GM12891 (cell line): ENCODE measurements around the gene ABHD2.

Experiments
- DNase-seq: peaks from one replicate; pipeline ENCODE4 v3.0.0; 2011; ENCODE audit warnings: low spot score; ENCODE audit not compliant: insufficient read length
- FAIRE-seq: peaks from 2 replicates; lab custom pipeline; 2011; peaks lifted over from hg19 to GRCh38; lab: Jason Lieb, UNC
- PAX5 ChIP-seq: IDR thresholded peaks from 2 replicates; pipeline ENCODE4 v1.6.1; 2011; ENCODE audit warnings: low read length, moderate library complexity, mild to moderate bottlenecking; ENCODE audit not compliant: insufficient read depth, severe bottlenecking
- POLR2A ChIP-seq: IDR thresholded peaks from 2 replicates; pipeline ENCODE4 v1.6.1; 2011; ENCODE audit warnings: low read depth, low read length, control low read depth
- POLR2AphosphoS5 ChIP-seq: IDR thresholded peaks from 2 replicates; pipeline ENCODE4 v1.6.1; 2011; ENCODE audit warnings: low read depth, low read length, control low read depth
- POU2F2 ChIP-seq: IDR thresholded peaks from 2 replicates; pipeline ENCODE4 v1.6.1; 2011; ENCODE audit warnings: low read depth, mild to moderate bottlenecking, control low read depth, low read length, moderate library complexity
- SPI1 ChIP-seq: IDR thresholded peaks from 2 replicates; pipeline ENCODE4 v1.6.1; 2011; ENCODE audit warnings: low read depth, low read length, control low read depth
- TAF1 ChIP-seq: IDR thresholded peaks from 2 replicates; pipeline ENCODE4 v1.6.1; 2011; ENCODE audit warnings: low read depth, low read length, control low read depth

The ABHD2 gene

DNA sequence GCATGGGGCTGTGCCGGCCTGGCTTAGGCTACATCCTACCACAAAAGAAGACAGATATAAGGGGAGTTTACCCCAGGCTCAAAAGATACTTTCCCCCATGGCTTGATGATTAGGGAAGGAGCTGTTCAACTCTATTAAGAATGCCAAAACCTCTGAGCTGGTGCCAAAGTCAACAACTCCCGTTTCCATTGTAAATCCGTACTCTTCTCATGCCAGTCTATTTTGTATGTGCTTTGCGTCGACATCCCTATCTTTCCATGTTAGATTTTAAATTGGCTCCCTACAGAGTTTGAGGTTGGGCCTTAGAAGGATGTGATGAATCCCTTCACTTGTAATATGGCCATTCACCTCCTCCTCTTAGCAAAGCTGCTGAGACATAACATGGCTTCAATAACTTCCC, 86.2 kb downstream of the ABHD2 start:
- TF ChIP-seq POLR2AphosphoS5 = no peak
- DNase-seq (no peak), FAIRE-seq (no peak)

DNA sequence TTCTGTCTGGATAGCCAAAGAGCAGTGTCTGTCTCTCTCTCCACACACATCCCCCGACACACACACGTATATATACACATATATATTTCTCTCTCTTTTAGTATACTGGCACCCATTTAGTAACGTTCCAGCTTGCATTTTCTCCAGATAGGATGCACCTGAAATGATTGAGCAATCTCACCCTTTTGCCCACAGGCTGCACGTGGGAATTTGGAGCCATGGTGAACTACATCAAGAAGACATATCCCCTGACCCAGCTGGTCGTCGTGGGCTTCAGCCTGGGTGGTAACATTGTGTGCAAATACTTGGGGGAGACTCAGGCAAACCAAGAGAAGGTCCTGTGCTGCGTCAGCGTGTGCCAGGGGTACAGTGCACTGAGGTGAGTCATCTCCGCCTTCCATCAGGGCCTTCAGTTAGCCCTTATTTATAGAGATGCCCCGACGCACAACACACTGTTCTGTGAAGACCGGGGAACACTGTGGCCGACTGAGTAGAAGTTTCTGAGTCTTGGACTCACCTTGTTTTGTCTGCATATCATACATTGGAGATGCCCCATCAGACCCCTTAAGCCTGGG, 87.4 kb downstream of the ABHD2 start:
- TF ChIP-seq POLR2A (no peak), POLR2AphosphoS5 (no peak), TAF1 (no peak), POU2F2 (no peak), PAX5 (no peak), SPI1 (no peak)
- FAIRE-seq (no peak), DNase-seq (no peak)

DNA sequence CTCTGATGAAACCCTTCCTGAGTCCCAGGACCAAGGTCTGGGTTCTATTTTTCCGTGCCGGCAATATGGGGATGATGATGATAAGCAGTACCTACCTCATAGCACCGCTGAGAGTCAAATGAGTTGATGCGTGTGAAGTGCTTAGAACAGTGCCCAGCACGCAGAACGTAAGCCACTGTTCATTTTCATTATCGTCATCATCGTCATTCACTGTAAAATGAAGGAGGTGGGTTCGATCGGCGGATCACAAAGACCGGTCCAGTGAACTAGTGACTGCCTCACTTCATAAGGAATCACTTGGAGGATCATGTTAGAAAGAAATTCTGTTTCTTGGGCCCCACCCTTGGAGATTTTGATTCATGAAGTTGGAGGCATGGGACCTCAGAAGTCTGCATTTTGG, 88.9 kb downstream of the ABHD2 start:
- no peak for DNase-seq
- no peak for FAIRE-seq
- no peak for TF ChIP-seq POLR2AphosphoS5
- no peak for TF ChIP-seq SPI1
- no peak for TF ChIP-seq PAX5
- no peak for TF ChIP-seq TAF1
- no peak for TF ChIP-seq POU2F2
- TF ChIP-seq POLR2A = no peak

DNA sequence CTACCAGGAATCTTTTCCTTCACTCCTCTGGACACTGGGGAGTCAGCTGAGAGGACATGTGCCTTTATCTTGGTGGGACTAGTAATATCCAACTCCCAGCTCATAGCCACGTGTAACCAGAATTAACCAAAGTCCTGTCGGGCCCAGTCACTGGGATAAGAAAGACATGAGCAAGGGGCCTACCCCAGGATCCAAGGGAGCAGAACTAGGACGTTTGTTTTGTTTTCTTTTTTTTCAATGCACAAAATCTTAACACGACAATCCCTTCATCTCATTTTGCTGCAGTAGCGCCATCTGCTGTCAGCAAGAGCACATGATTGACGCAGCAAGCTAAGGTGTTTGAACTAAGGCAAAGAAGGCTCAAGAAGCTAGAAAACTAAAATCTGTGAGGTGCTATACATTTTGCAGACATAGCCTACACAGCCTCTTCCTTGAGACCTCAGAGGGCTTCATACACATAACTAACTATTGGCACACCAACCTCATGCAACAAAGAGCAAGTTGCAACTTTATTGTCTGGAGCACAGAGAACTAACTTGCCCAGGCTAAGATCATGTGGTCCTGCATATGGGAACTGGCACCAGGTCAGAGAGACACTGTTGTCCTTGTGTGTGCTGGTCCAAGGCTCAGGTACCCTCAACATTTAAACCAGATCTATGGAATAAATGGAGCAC, 89.5 kb downstream of the ABHD2 start:
- DNase-seq (no peak), FAIRE-seq (peak; percentile 88)
- TF ChIP-seq TAF1 (no peak), SPI1 (no peak), POLR2AphosphoS5 (no peak), POU2F2 (no peak), PAX5 (no peak), POLR2A (no peak)

DNA sequence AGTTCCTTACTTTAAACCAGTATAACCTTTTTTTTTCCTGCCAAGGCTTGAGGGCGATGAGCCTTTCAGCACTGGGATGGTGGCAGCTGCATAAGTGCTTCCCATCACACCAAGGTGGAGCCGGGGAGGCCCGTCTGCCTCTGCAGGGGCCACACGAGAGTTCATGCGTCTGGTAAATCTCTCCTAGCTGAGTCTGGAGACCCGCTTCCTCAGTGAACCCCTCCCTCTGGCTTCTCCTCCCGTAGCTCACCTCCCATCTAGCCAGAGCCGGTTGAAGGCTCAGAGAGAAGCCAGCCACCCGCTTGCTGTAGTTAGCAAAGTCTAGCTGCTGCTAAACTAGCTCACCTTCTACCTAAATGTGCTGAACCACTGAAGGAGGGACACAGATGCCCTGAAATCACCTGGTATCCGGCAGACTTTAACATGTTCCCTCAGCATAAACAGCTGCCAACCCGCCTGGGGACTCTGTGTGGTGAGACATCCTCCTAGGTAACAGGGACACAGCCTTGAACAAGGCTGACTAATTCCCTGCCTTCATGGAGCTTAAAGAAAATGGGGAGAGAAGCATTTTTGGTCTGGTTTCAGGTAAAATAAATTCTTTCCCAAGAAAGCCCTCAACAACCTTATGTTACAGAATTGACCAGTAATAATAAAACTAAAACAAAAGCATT, 90.2 kb downstream of the ABHD2 start:
- no peak for FAIRE-seq

DNA sequence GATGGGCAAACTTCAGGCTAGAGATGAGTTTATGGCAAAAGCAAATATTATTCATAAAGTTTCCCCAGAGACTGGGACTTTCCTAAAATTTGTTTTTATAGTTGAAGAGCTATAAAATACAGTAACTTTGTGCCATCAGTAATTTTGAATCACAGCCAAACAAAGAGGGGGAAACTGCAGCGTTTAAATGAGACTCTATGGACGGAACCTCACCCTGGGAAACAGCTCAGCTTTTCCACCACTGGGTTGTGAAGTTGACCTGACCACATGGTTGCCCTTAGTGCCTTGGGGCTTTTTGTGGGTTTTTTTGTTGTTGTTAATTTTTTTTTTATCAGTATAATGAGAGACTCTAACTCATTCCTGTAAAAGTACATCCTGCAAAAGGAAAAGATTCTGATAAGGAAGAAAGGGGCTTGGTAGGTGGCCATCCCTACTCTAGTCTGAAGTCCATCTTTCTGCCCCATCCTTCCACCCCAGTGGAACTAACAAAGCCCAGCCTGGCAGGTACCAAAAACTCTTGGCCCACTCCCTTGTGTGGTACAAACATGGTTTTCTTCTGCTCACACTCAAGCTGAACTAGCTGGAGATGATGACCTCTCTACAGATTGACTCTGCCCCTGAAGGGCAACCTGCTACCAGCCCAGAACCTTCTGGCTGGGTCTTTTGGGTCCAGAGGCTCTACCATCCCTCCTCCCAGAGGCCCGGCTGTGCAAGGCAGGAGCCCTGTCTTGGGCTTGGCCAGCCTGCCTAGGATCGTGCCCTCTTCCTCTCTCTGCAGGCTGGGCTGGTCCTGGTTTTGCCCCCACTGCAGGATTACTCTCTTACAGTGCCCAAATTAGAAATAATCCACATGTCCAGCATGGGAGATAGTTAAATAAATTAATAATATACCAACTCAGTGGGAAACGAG, 92.0 kb downstream of the ABHD2 start:
- FAIRE-seq = no peak
- no peak for DNase-seq
- TF ChIP-seq PAX5 = no peak
- TF ChIP-seq POLR2AphosphoS5 = no peak
- no peak for TF ChIP-seq POU2F2
- no peak for TF ChIP-seq SPI1
- TF ChIP-seq TAF1 = no peak
- no peak for TF ChIP-seq POLR2A

More for the DNA sequence above, 90.2 kb downstream of the ABHD2 start:
- no peak for DNase-seq
- TF ChIP-seq POLR2AphosphoS5 (no peak), POLR2A (no peak), SPI1 (no peak), TAF1 (no peak), POU2F2 (no peak), PAX5 (no peak)

DNA sequence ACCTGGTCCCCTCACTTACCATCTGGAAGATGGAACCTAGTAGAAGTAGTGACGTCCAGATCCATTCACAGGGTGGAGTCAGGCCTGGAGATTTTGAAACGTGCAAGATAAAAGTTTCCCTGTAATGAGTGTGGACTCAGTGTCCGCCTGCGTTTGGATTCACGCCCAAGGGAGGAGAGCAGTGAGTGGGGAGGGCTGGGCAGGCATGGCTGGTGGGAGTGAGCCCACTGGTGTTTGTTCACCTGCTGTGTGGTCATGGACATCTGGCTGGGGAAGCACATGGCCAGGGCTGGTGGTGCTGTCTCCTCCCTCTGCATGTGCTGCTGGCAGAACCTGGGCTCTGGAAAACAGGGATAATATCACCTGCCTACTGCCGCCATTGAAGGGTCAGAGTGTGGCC, 96.1 kb downstream of the ABHD2 start:
- TF ChIP-seq TAF1 (no peak), POU2F2 (no peak), POLR2AphosphoS5 (no peak), PAX5 (no peak), POLR2A (no peak), SPI1 (no peak)
- DNase-seq (no peak), FAIRE-seq (no peak)

DNA sequence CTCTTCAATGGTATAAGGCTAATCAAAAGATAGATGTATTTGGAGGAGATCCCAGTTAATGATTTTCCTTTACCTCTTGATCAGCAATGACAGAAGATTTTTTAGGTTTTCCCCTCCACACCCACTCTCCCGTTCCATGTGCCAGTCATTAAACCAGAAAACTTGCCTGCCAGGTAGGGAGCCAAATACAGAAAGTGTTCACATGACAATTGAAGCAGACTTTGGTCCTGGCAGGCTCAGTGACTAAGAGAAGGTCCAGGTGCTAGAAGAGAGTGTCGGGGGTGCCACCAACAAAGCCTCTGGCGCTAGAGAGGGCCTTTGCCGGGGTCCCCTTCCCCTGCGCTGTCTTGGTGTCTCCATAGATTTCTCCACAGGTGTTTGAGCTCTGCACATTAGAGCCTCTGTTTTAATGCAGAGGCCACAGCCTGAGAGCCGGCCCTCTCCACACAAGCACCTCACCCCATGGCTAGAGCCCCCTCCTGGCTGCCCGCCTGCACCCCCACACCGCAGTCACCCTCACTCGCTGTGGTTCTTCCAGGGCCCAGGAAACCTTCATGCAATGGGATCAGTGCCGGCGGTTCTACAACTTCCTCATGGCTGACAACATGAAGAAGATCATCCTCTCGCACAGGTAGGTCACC, 96.8 kb downstream of the ABHD2 start:
- FAIRE-seq = no peak
- no peak for DNase-seq

DNA sequence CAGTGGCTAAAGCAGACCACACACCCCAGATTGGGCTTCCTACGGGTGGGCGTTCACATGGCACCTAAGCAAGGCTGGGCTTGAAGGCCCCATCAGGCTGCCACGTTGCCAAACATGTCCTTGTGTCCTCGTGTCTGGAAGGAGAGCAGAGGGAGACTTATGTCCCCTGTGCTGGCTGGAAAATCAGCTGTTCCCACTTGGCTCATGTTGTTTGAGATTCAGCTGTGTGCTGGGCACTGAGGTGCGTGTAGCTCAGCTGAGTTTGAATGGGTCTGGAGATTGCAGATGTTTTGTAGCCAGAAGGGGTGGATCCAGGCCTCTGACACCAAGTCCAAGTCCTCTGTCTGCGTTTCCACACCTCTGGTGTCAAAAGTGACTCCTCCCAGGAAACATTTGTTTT, 98.5 kb downstream of the ABHD2 start:
- FAIRE-seq (no peak), DNase-seq (no peak)
- TF ChIP-seq POLR2AphosphoS5 = no peak
- TF ChIP-seq POU2F2 = no peak
- TF ChIP-seq PAX5 = no peak
- TF ChIP-seq TAF1 = no peak
- no peak for TF ChIP-seq POLR2A
- no peak for TF ChIP-seq SPI1

More for the DNA sequence above, 96.8 kb downstream of the ABHD2 start:
- no peak for TF ChIP-seq SPI1
- TF ChIP-seq POLR2A = no peak
- TF ChIP-seq TAF1 = no peak
- no peak for TF ChIP-seq POU2F2
- no peak for TF ChIP-seq PAX5
- TF ChIP-seq POLR2AphosphoS5 = no peak
